SJCRH30 (cell line): ENCODE data around the gene UBASH3B. TPM values are rescaled to one million over a fixed set of nuclear protein-coding genes. Genes with fewer than 3 reads are reported as not detected.

Experiments used
- DNase-seq, 2 experiments: peaks; one replicate each; pipeline ENCODE4 v3.0.0-alpha.2; 2015 to 2020
- H3K27ac ChIP-seq: fragments of 250-450 bp; sonication (Bioruptor Pico); 2 replicates; pipeline ENCODE4 v1.5.1; 2020; ENCODE audit warnings: mild to moderate bottlenecking, moderate library complexity
- H3K27me3 ChIP-seq: fragments of 250-450 bp; sonication (Bioruptor Pico); 2 replicates; pipeline ENCODE4 v1.5.1; 2020; ENCODE audit warnings: mild to moderate bottlenecking, moderate library complexity
- H3K36me3 ChIP-seq: fragments of 250-450 bp; sonication (Bioruptor Pico); 2 replicates; pipeline ENCODE4 v1.5.1; 2020; ENCODE audit warnings: mild to moderate bottlenecking, moderate library complexity
- H3K4me1 ChIP-seq: fragments of 250-450 bp; sonication (Bioruptor Pico); 2 replicates; pipeline ENCODE4 v1.5.1; 2020; ENCODE audit warnings: mild to moderate bottlenecking, moderate library complexity
- H3K4me3 ChIP-seq: fragments of 250-450 bp; sonication (Bioruptor Pico); 2 replicates; pipeline ENCODE4 v1.5.1; 2020; ENCODE audit warnings: mild to moderate bottlenecking, moderate library complexity
- H3K9me3 ChIP-seq: fragments of 250-450 bp; sonication (Bioruptor Pico); replicated peaks from 2 replicates; pipeline ENCODE4 v1.5.1; 2020; ENCODE audit warnings: mild to moderate bottlenecking, moderate library complexity
- total RNA-seq: library from RNA; depleted of rRNA; stranded (reverse); fragments of >200 nt; shearing (Covaris generic); gene quantifications from 2 replicates; pipeline ENCODE4 v1.2.3, GENCODE V29; 2014

UBASH3B gene
- total RNA-seq, 1 experiment from 2014 or later = 0.38 TPM

GRCh38 chr11:122775675-122776271 is 120.3 kb downstream of the UBASH3B start:
- no peaks in the 10 kb centered on the region for H3K27me3 ChIP-seq
- no peaks in the 10 kb centered on the region for H3K9me3 ChIP-seq
- no peak overlapping the region for H3K4me3 ChIP-seq
- DNase-seq = no peak
- no peaks in the 10 kb centered on the region for H3K36me3 ChIP-seq
- no peak overlapping the region for H3K27ac ChIP-seq
- no peaks in the 10 kb centered on the region for H3K4me1 ChIP-seq

GRCh38 chr11:122776546-122776945 is 121.0 kb downstream of the UBASH3B start:
- Histone ChIP-seq H3K27me3 (no peaks in the 10 kb centered on the region), H3K27ac (no peak overlapping the region), H3K4me1 (no peaks in the 10 kb centered on the region), H3K9me3 (no peaks in the 10 kb centered on the region), H3K36me3 (no peaks in the 10 kb centered on the region), H3K4me3 (no peak overlapping the region)
- no peak for DNase-seq

GRCh38 chr11:122777343-122777742 is 121.8 kb downstream of the UBASH3B start:
- Histone ChIP-seq H3K4me1 (no peaks in the 10 kb centered on the region), H3K36me3 (no peaks in the 10 kb centered on the region), H3K27me3 (no peaks in the 10 kb centered on the region), H3K9me3 (no peaks in the 10 kb centered on the region), H3K27ac (no peak overlapping the region), H3K4me3 (no peak overlapping the region)
- DNase-seq = no peak

DNA sequence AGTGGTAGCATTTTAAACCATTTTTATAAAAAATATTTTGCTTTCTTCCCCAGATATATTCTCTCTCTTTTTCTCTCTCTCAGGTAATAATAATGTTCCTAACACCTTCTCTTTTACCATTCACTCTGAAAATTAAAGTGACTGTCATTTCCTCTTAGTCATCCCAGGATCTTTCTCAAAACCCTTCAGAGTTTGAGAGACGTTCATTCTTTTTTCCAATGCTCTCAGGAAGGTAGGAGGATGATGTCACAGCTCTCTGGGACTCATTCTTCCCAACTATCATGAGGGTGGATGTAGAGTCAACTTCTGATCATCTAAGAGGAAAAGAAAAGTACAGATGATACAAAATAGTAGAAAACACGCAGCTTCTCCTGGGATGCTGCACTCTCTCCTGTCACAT is 122.6 kb downstream of the UBASH3B start:
- no peak overlapping the region for H3K27ac ChIP-seq
- no peak for DNase-seq
- no peaks in the 10 kb centered on the region for H3K27me3 ChIP-seq
- no peaks in the 10 kb centered on the region for H3K9me3 ChIP-seq
- no peaks in the 10 kb centered on the region for H3K36me3 ChIP-seq
- no peak overlapping the region for H3K4me3 ChIP-seq
- no peaks in the 10 kb centered on the region for H3K4me1 ChIP-seq

GRCh38 chr11:122779047-122779629 is 123.6 kb downstream of the UBASH3B start:
- no peak overlapping the region for H3K27ac ChIP-seq
- H3K36me3 ChIP-seq = no peaks in the 10 kb centered on the region
- DNase-seq = no peak
- no peaks in the 10 kb centered on the region for H3K4me1 ChIP-seq
- H3K4me3 ChIP-seq = no peak overlapping the region
- H3K9me3 ChIP-seq = no peaks in the 10 kb centered on the region
- no peaks in the 10 kb centered on the region for H3K27me3 ChIP-seq

GRCh38 chr11:122780296-122780949 is 124.9 kb downstream of the UBASH3B start:
- Histone ChIP-seq H3K36me3 (no peaks in the 10 kb centered on the region), H3K27me3 (no peaks in the 10 kb centered on the region), H3K4me1 (no peaks in the 10 kb centered on the region), H3K9me3 (no peaks in the 10 kb centered on the region), H3K27ac (no peak overlapping the region), H3K4me3 (no peak overlapping the region)
- DNase-seq = no peak

- Histone ChIP-seq H3K4me3 (no peak overlapping the region), H3K4me1 (no peaks in the 10 kb centered on the region), H3K9me3 (no peaks in the 10 kb centered on the region), H3K27ac (no peak overlapping the region), H3K27me3 (no peaks in the 10 kb centered on the region), H3K36me3 (no peaks in the 10 kb centered on the region)
- peak; percentile 69 to 79 for DNase-seq
These were observed 126.1 kb downstream of the UBASH3B start for GRCh38 chr11:122781378-122782195.

- H3K4me1 ChIP-seq = no peaks in the 10 kb centered on the region
- H3K36me3 ChIP-seq = no peaks in the 10 kb centered on the region
- H3K9me3 ChIP-seq = no peaks in the 10 kb centered on the region
- H3K27ac ChIP-seq = no peak overlapping the region
- DNase-seq = no peak
- no peak overlapping the region for H3K4me3 ChIP-seq
- H3K27me3 ChIP-seq = no peaks in the 10 kb centered on the region
These were observed 126.7 kb downstream of the UBASH3B start for GRCh38 chr11:122782222-122782621.

GRCh38 chr11:122784325-122784955 is 128.9 kb downstream of the UBASH3B start:
- DNase-seq = no peak
- no peaks in the 10 kb centered on the region for H3K4me1 ChIP-seq
- H3K4me3 ChIP-seq = no peak overlapping the region
- H3K9me3 ChIP-seq = no peaks in the 10 kb centered on the region
- H3K27ac ChIP-seq = no peak overlapping the region
- no peaks in the 10 kb centered on the region for H3K27me3 ChIP-seq
- H3K36me3 ChIP-seq = no peaks in the 10 kb centered on the region

DNA sequence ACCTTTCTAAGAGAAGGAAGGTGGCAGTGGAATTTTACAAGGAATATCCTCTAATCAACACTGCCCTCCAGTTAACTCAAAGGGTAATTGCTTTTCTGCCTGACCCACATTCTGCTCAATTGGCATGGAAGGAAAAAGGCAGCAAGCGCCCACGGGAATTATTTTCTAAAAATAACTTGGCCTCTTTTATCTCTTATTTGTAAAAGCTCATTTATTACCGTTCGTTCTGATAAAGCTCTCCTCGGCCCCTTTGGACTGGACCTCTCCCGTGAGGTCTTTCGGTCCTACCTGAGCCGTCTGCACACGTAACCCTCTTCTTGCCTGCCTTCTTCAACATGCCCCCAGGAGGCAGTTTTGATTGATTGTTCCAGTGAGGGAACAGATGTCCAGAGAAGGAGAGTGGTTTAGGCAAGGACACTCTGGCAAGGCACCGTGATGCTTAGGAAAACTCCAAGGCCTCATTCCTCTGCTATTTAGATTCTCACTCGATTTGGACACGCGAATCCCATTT is 129.6 kb downstream of the UBASH3B start:
- no peaks in the 10 kb centered on the region for H3K4me1 ChIP-seq
- no peak overlapping the region for H3K27ac ChIP-seq
- no peaks in the 10 kb centered on the region for H3K36me3 ChIP-seq
- H3K9me3 ChIP-seq = no peaks in the 10 kb centered on the region
- peak; percentile 4 to 29 for DNase-seq
- no peak overlapping the region for H3K4me3 ChIP-seq
- H3K27me3 ChIP-seq = no peaks in the 10 kb centered on the region

GRCh38 chr11:122786896-122787295 is 131.4 kb downstream of the UBASH3B start:
- no peak overlapping the region for H3K4me3 ChIP-seq
- H3K4me1 ChIP-seq = no peaks in the 10 kb centered on the region
- H3K27me3 ChIP-seq = no peaks in the 10 kb centered on the region
- no peak for DNase-seq
- no peaks in the 10 kb centered on the region for H3K36me3 ChIP-seq
- no peak overlapping the region for H3K27ac ChIP-seq
- no peaks in the 10 kb centered on the region for H3K9me3 ChIP-seq

- H3K27me3 ChIP-seq = no peaks in the 10 kb centered on the region
- H3K4me3 ChIP-seq = no peak overlapping the region
- no peak overlapping the region for H3K27ac ChIP-seq
- no peaks in the 10 kb centered on the region for H3K9me3 ChIP-seq
- no peak for DNase-seq
- no peaks in the 10 kb centered on the region for H3K4me1 ChIP-seq
- no peaks in the 10 kb centered on the region for H3K36me3 ChIP-seq
These were observed 133.4 kb downstream of the UBASH3B start for GRCh38 chr11:122788781-122789535.

GRCh38 chr11:122789907-122790306 is 134.4 kb downstream of the UBASH3B start:
- Histone ChIP-seq H3K27ac (no peak overlapping the region), H3K9me3 (no peaks in the 10 kb centered on the region), H3K4me1 (no peaks in the 10 kb centered on the region), H3K4me3 (no peak overlapping the region), H3K36me3 (no peaks in the 10 kb centered on the region), H3K27me3 (no peaks in the 10 kb centered on the region)
- DNase-seq = no peak

DNA sequence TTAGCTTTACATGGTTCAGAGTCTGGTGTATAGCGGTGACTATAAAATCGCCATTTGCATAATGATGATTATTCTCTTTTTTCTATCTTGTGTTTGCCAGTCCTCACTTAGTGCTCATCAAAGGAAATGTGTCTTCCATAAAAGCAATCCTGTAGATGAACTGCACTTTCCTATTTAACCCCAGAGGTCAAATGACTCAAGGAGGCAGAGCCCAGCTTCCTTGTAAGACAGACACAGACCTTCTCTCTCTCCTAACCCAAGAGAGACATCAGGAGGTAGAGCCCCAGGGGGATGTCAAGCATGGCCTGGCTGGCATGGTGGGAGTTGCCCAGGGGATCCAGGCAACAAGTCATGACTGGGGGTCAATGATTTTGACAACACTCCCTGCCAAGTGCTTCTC is 135.9 kb downstream of the UBASH3B start:
- Histone ChIP-seq H3K4me3 (no peak overlapping the region), H3K9me3 (no peaks in the 10 kb centered on the region), H3K4me1 (no peaks in the 10 kb centered on the region), H3K27ac (no peak overlapping the region), H3K36me3 (no peaks in the 10 kb centered on the region), H3K27me3 (no peaks in the 10 kb centered on the region)
- DNase-seq = no peak
